A204.1 (cell line): ENCODE data around the gene EVX1.

ENCODE experiments used
- FAIRE-seq: peaks from 2 replicates; lab custom pipeline; 2012; peaks lifted over from hg19 to GRCh38; lab: Jason Lieb, UNC

EVX1 gene

GRCh38 chr7:27205325-27206280 lies 37.0 kb upstream of the EVX1 start:
- no peak for FAIRE-seq

GRCh38 chr7:27207348-27207985 lies 35.1 kb upstream of the EVX1 start:
- no peak for FAIRE-seq

- no peak for FAIRE-seq
Observed at GRCh38 chr7:27208998-27209397, 33.6 kb upstream of the EVX1 start.

DNA sequence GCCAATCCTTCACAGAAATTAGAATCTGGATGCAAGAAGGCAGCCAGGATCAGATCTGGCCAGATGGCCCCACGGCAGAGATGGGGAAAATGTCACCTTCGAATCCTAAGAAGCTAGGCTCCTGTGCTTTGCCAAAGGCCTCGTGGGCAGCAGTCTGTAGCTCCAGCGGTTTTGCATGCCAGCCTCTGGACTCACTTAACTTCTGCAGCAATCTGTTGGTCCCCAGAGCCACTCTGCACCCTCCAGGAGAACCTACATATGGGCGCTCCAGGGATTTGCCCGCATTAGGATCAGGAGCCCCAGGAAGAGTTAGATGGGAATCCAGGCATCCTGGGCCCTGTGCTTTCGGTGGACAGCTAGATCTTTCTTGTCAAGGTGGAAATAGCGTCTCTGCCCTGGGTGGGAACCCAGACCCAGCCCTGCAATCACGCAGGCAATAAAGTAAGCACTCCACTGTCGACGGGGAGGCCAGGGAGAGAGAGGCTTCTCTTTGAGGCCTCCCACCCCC lies 32.6 kb upstream of the EVX1 start:
- no peak for FAIRE-seq

- FAIRE-seq: no peak
Observed at GRCh38 chr7:27210441-27211083, 32.0 kb upstream of the EVX1 start.

DNA sequence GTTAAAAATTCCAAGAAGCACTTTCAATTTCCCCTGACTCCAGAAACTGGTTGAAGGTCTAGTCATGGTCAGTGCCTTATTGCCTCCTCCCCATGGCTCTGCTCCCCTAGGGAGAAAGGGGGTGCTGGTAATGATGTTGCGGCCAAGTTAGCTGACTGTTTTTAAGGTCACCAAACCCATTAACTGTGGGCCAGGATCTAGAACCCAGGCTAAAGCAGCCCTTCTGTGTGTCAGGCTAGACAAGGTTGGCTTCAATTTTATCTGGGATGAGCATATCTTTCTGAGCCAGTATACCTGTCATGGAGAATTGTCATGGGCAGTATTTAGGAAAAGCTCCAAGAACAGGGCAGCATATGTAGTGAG lies 31.5 kb upstream of the EVX1 start:
- no peak for FAIRE-seq

- FAIRE-seq: no peak
Observed at GRCh38 chr7:27211764-27212204, 30.8 kb upstream of the EVX1 start.

GRCh38 chr7:27212497-27213432 lies 29.8 kb upstream of the EVX1 start:
- no peak for FAIRE-seq

DNA sequence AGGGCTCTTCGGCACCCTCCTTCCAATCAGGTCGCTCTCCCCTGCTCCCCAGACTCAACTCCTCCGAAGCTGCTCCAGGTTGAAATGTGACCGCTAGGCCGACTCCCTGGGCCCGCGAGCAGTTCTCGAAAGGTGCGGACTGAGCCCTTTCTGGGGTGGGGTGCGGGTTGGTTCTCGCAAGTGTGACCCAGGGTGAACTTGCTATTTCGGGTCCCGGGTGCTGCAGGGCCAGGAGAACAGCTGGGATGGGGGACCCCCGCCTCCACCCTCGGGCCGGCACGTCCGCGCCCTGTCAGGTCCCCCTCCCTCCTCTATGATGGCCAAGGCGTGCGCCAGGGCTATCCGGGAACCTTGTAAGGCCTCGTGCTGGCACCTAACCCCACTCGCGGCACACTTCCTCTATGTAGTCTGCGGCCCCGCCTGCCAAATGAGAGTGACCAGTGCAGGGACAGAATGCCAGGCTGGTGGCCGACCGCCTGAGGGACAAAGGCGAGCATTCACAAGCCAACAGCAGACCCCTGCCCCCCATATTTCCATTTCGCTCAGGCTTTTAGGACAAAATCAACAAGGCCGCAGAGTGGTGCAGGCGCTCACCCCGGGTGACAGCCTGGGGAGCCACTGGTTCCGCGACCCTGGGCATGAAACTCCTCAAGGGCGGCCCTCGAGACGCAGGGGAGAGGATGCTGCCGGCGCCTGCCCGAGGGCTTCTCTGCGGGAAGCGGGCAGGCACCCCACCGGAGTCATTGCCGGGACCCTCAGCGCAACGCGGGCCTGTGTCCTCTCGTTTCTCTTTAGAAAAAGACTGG lies 29.0 kb upstream of the EVX1 start:
- no peak for FAIRE-seq

- no peak for FAIRE-seq
Observed at GRCh38 chr7:27214239-27214950, 28.2 kb upstream of the EVX1 start.

DNA sequence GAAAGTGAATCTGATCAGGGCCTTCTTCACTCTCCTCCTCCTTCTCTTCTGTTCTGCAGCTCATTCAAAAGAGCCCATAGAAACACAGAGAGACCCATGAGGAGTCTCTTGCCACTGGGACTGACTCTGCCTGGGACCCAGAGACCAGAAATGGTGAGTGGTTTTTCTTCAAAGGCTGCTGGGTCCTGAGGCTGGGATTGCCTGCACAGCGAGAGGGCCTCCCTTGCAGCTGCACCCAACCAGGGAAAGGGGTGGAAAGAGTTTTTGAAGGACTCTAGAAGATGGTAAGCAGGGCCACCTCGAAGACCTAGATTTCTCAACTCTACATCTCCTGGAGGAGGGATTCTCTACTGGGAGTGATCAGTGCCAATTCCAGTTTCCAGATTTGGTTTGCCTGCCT lies 27.2 kb upstream of the EVX1 start:
- FAIRE-seq: no peak

GRCh38 chr7:27217951-27218350 lies 24.7 kb upstream of the EVX1 start:
- no peak for FAIRE-seq

- FAIRE-seq: no peak
Observed at GRCh38 chr7:27219821-27220220, 22.8 kb upstream of the EVX1 start.

GRCh38 chr7:27220440-27220955 lies 22.1 kb upstream of the EVX1 start:
- FAIRE-seq: no peak

GRCh38 chr7:27221201-27221797 lies 21.3 kb upstream of the EVX1 start:
- no peak for FAIRE-seq

- FAIRE-seq: no peak
Observed at GRCh38 chr7:27223941-27224575, 18.5 kb upstream of the EVX1 start.

DNA sequence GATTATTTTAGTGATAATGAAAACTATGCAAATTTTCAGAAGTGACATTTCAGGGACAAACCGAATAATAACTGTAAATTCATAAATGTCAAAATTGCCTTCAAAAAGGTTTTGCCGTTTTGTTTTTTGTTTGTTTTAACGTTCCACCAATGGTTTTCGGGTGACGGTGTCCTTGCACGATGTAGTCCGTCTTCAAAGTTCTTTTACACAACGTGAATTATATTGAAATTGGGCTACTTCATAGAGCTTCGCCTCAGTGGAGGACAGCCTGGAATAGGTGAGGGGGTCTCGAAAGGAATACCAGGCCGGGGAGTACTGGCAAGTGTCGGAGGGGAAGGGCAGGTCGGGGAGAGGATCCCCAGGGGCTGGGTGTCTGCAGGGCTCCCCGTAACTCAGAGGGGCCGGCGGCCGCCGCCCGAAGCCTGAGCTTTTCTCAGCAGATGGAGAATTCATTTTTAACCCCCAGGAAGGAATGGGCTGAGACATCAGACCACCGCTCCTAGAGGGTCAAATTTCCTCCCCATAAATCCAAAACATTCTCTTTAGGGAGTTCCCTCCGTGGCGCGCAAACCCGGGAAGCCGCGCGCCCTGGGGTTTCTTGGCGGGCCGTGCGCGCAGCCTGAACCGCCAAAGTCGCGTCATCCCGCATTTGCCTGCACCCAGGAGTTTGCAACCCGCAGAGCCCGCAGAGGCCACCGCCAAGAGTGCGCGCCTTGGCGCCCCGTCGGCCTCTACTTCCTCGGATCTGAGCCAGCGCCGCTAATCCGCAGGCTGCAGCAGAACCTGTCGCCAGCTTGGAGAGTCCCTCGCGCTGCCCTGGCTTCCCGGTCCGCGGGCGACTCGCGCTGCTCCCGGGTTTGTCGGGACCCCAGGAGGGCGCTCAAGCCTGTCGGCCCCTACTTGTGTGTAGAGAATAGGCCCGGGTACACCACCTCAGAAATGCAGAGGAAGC lies 17.3 kb upstream of the EVX1 start:
- no peak for FAIRE-seq

DNA sequence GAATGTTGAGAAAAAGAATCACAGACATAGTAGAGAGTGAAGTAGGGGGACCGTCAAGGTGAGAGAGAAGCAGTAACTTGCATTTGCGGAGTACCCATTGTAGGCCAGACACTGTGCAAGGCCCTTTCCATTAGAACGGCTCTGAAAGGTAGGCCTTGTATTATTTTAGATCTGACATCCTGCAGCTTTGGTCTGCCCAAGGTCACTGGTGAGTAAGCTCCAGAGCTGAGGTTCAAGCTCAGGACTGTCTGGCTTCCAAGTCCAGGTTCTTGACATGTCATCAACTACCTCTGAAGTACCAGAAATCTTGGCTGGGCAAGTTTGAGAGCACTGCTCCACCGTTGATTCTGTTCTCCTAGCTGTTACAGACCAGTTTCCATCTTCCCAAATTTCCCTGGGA lies 13.2 kb upstream of the EVX1 start:
- FAIRE-seq: no peak
